ENCODE measurements around the gene HELT.
A peak's percentile ranks its signal among the peaks of the same experiment; 100 is the strongest.
"Not testable (repeated sequence)": the region's sequence is repeated elsewhere in the genome, so short reads cannot be mapped to it uniquely, and the experiment has no call there.

HELT gene

DNA sequence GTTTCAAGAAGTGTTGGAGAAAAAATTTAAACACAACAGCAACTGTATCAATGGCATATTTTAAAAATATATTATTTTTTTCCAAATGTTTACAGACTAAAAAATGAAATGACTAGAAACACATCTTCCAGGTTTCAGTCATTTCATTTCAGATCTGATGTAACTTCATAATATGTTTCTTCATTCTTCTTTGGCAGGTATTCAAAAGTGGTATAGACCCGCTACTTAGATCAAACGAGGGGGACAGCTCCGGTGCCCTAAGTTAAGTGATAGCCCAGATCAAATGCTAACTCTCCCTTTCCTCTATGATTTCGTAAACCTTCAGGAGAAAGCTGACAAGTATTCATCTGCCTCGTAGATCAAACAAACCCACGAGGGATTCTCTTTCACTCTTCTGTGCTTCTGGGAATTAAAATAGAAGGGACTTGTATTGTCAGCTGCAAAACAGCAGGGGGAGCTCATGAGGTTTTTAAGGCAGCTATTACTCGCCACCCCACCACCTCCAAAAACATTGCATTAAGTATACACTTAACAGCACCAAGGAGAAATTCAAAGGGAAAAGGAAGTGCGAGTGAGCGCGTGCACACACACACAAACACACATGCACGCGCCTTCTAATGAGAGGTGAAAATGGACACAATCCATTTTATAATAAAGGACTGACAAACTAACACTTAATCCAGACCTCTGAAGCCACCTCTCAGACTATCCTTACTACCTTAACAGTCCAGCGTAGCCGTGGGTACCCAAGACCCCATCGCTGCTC, 21.4 kb downstream of the HELT start:
- DNase-seq, result peak; percentile 56

DNA sequence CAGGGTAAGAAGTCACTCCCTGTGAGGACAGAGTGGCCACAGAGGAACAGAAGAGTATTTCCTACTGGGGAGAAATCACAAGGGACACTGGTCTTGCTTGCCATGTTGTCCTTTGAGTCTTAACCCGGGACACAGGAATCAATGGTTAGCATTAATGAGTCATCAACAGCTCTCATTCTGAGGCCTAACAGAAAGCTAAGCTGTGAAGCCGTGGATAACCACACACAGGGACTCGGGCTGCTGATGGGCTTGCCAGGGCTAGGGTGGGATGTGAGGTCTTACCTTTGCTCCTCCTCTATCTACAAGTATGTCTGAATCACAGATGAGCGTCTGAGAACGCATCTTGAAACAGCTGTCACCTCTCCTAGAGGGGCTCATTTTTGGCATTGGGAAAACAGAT, 22.2 kb downstream of the HELT start:
- DNase-seq, result no peak

GRCh38 chr4:185050286-185050685, 32.0 kb downstream of the HELT start:
- not testable (repeated sequence) for DNase-seq

- not testable (repeated sequence) for DNase-seq
Observed at GRCh38 chr4:185051283-185051682, 33.0 kb downstream of the HELT start.

- DNase-seq, result no peak
Observed at GRCh38 chr4:185053746-185054145, 35.5 kb downstream of the HELT start.

GRCh38 chr4:185054272-185054671, 36.0 kb downstream of the HELT start:
- no peak for DNase-seq

DNA sequence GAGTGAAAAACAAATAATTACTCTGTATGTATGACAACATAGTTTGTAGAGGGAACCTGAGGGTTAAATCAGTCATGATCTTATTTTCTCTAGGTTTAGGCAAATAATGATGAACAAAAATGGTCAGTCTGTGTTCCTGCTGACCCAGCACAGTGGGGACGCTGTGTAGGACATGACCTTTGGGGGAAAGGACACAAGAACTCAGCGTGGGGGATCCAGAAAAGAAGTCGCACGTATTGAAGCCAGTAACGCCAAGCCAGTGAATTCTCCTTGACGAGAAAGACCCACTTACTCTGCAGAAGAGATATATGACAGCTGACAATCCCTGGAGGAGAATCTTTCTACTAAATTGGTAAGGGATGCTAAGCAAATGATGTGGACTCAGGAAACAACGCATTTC, 36.6 kb downstream of the HELT start:
- no peak for DNase-seq

- no peak for DNase-seq
Observed at GRCh38 chr4:185061610-185062009, 43.3 kb downstream of the HELT start.

DNA sequence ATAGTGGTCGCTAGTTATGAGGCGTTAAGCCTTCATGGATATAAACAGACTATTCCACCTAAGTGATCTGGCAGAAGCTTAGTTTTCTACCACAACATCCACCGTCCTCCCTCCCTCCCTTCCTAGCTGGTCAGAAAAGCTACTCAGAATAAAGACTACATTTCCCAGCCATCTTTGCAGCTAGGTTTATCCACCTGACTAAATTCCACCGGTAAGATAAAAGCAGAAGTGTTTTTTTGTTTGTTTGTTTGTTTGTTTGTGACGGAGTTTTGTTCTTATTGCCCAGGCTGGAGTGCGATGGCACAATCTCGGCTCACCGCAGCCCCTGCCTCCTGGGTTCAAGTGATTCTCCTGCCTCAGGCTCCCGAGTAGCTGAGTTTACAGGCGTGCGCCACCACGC, 44.3 kb downstream of the HELT start:
- no peak for DNase-seq

- no peak for DNase-seq
Observed at GRCh38 chr4:185066179-185066578, 47.9 kb downstream of the HELT start.

DNA sequence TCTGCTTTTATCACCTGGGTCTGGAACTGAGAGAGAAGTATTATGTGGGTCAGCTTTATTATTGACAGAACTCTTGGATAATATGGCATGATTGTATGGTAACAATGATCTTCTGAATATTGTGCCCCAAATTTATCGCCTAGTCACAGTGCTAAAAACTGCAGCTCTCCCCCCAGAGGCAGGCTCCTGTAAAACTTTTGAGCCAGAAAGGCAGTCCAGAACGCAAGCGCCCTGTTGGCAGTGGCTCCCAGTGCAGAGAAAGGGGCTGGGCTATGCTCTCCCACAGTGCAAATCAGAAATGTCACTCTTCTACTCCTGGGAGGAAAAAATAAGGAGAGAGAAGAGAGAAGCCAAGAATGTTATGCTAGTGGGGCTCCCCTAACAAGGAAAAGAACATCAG, 50.5 kb downstream of the HELT start:
- DNase-seq, result no peak
